SJSA1 (cell line): ENCODE measurements around the gene CCNE1. TPM values are rescaled to one million over a fixed set of nuclear protein-coding genes. Genes with fewer than 3 reads are reported as not detected.
A peak's percentile ranks its signal among the peaks of the same experiment; 100 is the strongest.
"Not testable (repeated sequence)": the region's sequence is repeated elsewhere in the genome, so short reads cannot be mapped to it uniquely, and the experiment has no call there.

Experiments
- DNase-seq, 2 experiments: peaks; one replicate each; pipeline ENCODE4 v3.0.0-alpha.2; 2015 to 2020; ENCODE audit warnings: low spot score in 2 of 2, low read depth in 1 of 2
- H3K27ac ChIP-seq: fragments of 250-450 bp; sonication (Bioruptor Pico); 2 replicates; pipeline ENCODE4 v1.5.1; 2020; ENCODE audit warnings: mild to moderate bottlenecking, moderate library complexity
- H3K27me3 ChIP-seq: fragments of 250-450 bp; sonication (Bioruptor Pico); replicated peaks from 2 replicates; pipeline ENCODE4 v1.5.1; 2020; ENCODE audit warnings: mild to moderate bottlenecking, moderate library complexity
- H3K36me3 ChIP-seq: fragments of 250-450 bp; sonication (Bioruptor Pico); 2 replicates; pipeline ENCODE4 v1.5.1; 2020; ENCODE audit warnings: mild to moderate bottlenecking
- H3K4me1 ChIP-seq: fragments of 250-450 bp; sonication (Bioruptor Pico); replicated peaks from 2 replicates; pipeline ENCODE4 v1.6.1; 2021; ENCODE audit warnings: mild to moderate bottlenecking
- H3K4me3 ChIP-seq: fragments of 250-450 bp; sonication (Bioruptor Pico); 2 replicates; pipeline ENCODE4 v1.5.1; 2020; ENCODE audit warnings: mild to moderate bottlenecking
- H3K9me3 ChIP-seq: fragments of 250-450 bp; sonication (Bioruptor Pico); replicated peaks from 2 replicates; pipeline ENCODE4 v1.5.1; 2020; ENCODE audit warnings: mild to moderate bottlenecking
- total RNA-seq: library from RNA; depleted of rRNA; stranded (reverse); fragments of >200 nt; shearing (Covaris generic); gene quantifications from 2 replicates; pipeline ENCODE4 v1.2.3, GENCODE V29; 2014

Gene CCNE1
- total RNA-seq, 1 experiment from 2014 or later = 24.4 TPM

GRCh38 chr19:29798774-29799497 is 12.9 kb upstream of the CCNE1 start:
- Histone ChIP-seq H3K4me3 (no peak overlapping the region), H3K27me3 (no peaks in the 10 kb centered on the region), H3K9me3 (no peaks in the 10 kb centered on the region), H3K27ac (no peak overlapping the region), H3K36me3 (no peaks in the 10 kb centered on the region), H3K4me1 (no peaks in the 10 kb centered on the region)
- no peak for DNase-seq

GRCh38 chr19:29800100-29800825 is 11.5 kb upstream of the CCNE1 start:
- Histone ChIP-seq H3K9me3 (no peaks in the 10 kb centered on the region), H3K4me1 (no peaks in the 10 kb centered on the region), H3K36me3 (no peaks in the 10 kb centered on the region), H3K4me3 (no peak overlapping the region), H3K27me3 (no peaks in the 10 kb centered on the region), H3K27ac (no peak overlapping the region)
- DNase-seq = no peak

- not testable (repeated sequence) for H3K4me1 ChIP-seq, DNase-seq, H3K27ac ChIP-seq, H3K27me3 ChIP-seq, H3K36me3 ChIP-seq, H3K9me3 ChIP-seq, H3K4me3 ChIP-seq
These were observed 7.8 kb upstream of the CCNE1 start for GRCh38 chr19:29803951-29804350.

- no peaks in the 10 kb centered on the region for H3K4me1 ChIP-seq
- H3K4me3 ChIP-seq = no peak overlapping the region
- no peak overlapping the region for H3K27ac ChIP-seq
- H3K36me3 ChIP-seq = no peaks in the 10 kb centered on the region
- DNase-seq = no peak
- no peaks in the 10 kb centered on the region for H3K9me3 ChIP-seq
- H3K27me3 ChIP-seq = no peaks in the 10 kb centered on the region
These were observed 7.3 kb upstream of the CCNE1 start for GRCh38 chr19:29804493-29804892.

GRCh38 chr19:29805031-29805965 is 6.5 kb upstream of the CCNE1 start:
- DNase-seq = no peak
- no peaks in the 10 kb centered on the region for H3K36me3 ChIP-seq
- H3K4me3 ChIP-seq = no peak overlapping the region
- no peaks in the 10 kb centered on the region for H3K27me3 ChIP-seq
- H3K9me3 ChIP-seq = no peaks in the 10 kb centered on the region
- H3K27ac ChIP-seq = no peak overlapping the region
- H3K4me1 ChIP-seq = no peaks in the 10 kb centered on the region

- Histone ChIP-seq H3K4me1 (peaks cover 4% of the 10 kb centered on the region), H3K36me3 (no peaks in the 10 kb centered on the region), H3K9me3 (no peaks in the 10 kb centered on the region), H3K27ac (no peak overlapping the region), H3K27me3 (no peaks in the 10 kb centered on the region), H3K4me3 (no peak overlapping the region)
- no peak for DNase-seq
These were observed 5.5 kb upstream of the CCNE1 start for GRCh38 chr19:29806098-29806866.

- H3K4me3 ChIP-seq = no peak overlapping the region
- peaks cover 5% of the 10 kb centered on the region for H3K4me1 ChIP-seq
- no peaks in the 10 kb centered on the region for H3K36me3 ChIP-seq
- no peak for DNase-seq
- no peak overlapping the region for H3K27ac ChIP-seq
- no peaks in the 10 kb centered on the region for H3K27me3 ChIP-seq
- H3K9me3 ChIP-seq = no peaks in the 10 kb centered on the region
These were observed 4.6 kb upstream of the CCNE1 start for GRCh38 chr19:29807178-29807577.

GRCh38 chr19:29807870-29808405 is 3.9 kb upstream of the CCNE1 start:
- no peak for DNase-seq
- Histone ChIP-seq H3K27ac (no peak overlapping the region), H3K4me1 (peaks cover 11% of the 10 kb centered on the region), H3K27me3 (no peaks in the 10 kb centered on the region), H3K9me3 (no peaks in the 10 kb centered on the region), H3K4me3 (no peak overlapping the region), H3K36me3 (peaks cover 6% of the 10 kb centered on the region)

- Histone ChIP-seq H3K4me3 (no peak overlapping the region), H3K27ac (no peak overlapping the region), H3K4me1 (peaks cover 12% of the 10 kb centered on the region), H3K9me3 (no peaks in the 10 kb centered on the region), H3K36me3 (peaks cover 22% of the 10 kb centered on the region), H3K27me3 (no peaks in the 10 kb centered on the region)
- no peak for DNase-seq
These were observed 1.8 kb upstream of the CCNE1 start for GRCh38 chr19:29809795-29810503.

- no peak overlapping the region for H3K27ac ChIP-seq
- H3K9me3 ChIP-seq = no peaks in the 10 kb centered on the region
- peaks cover 25% of the 10 kb centered on the region for H3K36me3 ChIP-seq
- H3K4me1 ChIP-seq = peaks cover 12% of the 10 kb centered on the region
- H3K4me3 ChIP-seq = no peak overlapping the region
- no peak for DNase-seq
- H3K27me3 ChIP-seq = no peaks in the 10 kb centered on the region
These were observed 1.3 kb upstream of the CCNE1 start for GRCh38 chr19:29810504-29810871.

- H3K27ac ChIP-seq = no peak overlapping the region
- H3K36me3 ChIP-seq = peaks cover 34% of the 10 kb centered on the region
- H3K27me3 ChIP-seq = no peaks in the 10 kb centered on the region
- DNase-seq = no peak
- peak overlapping the region; percentile 60 for H3K4me3 ChIP-seq
- H3K9me3 ChIP-seq = no peaks in the 10 kb centered on the region
- H3K4me1 ChIP-seq = peaks cover 12% of the 10 kb centered on the region
These were observed 489 bp downstream of the CCNE1 start for GRCh38 chr19:29812080-29812880.

GRCh38 chr19:29812881-29813275 is 1.1 kb downstream of the CCNE1 start:
- Histone ChIP-seq H3K4me3 (peak overlapping the region; percentile 60), H3K9me3 (no peaks in the 10 kb centered on the region), H3K4me1 (peaks cover 12% of the 10 kb centered on the region), H3K27ac (no peak overlapping the region), H3K36me3 (peaks cover 38% of the 10 kb centered on the region), H3K27me3 (no peaks in the 10 kb centered on the region)
- DNase-seq = no peak
